GM15510 (cell line): ENCODE data around the gene FERMT3.

Experiments used
- POLR2A ChIP-seq: IDR thresholded peaks from 3 replicates; pipeline ENCODE4 v1.6.1; 2011; ENCODE audit warnings: borderline replicate concordance; ENCODE audit not compliant: insufficient read length; ENCODE audit errors: extremely low read depth

The FERMT3 gene

DNA sequence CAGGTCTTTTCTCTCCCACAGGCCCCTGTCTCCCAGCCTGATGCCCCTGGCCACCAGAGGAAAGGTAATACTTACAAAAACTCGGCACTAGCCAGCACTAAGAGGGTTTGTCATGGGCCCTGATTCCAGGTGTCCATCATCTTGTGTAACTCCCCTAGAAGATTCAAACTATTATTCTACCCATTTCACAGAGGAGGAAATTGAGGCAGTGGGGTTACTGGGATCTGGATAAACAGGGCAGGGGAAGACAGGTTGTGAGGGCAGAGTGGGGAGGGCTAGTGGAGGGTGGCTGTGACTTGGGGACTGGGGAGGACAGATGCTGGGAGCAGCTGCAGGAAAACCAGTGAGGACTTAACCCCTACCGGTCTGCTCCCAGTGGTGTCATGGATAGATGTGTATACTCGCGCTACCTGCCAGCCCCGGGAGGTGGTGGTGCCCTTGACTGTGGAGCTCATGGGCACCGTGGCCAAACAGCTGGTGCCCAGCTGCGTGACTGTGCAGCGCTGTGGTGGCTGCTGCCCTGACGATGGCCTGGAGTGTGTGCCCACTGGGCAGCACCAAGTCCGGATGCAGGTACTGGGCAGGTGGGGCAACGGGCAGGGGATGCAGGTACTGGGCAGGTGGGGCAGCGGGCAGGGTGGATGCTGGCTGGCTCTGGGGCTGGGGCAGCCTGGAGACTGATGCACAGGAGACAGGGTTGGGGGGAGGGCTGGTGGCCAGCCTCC, 29.1 kb downstream of the FERMT3 start:
- no peak for TF ChIP-seq POLR2A

DNA sequence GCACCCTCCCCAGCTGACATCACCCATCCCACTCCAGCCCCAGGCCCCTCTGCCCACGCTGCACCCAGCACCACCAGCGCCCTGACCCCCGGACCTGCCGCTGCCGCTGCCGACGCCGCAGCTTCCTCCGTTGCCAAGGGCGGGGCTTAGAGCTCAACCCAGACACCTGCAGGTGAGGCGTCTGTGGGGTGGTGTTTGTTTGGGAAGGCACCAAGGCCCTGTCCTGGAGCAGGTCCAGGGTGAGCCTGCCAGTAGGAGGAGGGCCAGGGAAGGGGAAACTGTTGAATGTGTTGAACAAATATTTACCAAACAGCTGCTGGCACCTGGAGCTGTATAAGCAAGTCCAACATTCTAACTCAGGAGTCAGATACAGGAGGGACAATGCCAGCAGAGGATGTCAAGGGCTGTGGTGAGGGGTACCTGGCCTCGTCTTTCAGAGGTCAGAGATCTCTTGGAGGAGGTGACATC, 31.0 kb downstream of the FERMT3 start:
- no peak for TF ChIP-seq POLR2A

GRCh38 chr11:64238076-64238475, 31.6 kb downstream of the FERMT3 start:
- no peak for TF ChIP-seq POLR2A

GRCh38 chr11:64238999-64239398, 32.5 kb downstream of the FERMT3 start:
- TF ChIP-seq POLR2A = no peak

DNA sequence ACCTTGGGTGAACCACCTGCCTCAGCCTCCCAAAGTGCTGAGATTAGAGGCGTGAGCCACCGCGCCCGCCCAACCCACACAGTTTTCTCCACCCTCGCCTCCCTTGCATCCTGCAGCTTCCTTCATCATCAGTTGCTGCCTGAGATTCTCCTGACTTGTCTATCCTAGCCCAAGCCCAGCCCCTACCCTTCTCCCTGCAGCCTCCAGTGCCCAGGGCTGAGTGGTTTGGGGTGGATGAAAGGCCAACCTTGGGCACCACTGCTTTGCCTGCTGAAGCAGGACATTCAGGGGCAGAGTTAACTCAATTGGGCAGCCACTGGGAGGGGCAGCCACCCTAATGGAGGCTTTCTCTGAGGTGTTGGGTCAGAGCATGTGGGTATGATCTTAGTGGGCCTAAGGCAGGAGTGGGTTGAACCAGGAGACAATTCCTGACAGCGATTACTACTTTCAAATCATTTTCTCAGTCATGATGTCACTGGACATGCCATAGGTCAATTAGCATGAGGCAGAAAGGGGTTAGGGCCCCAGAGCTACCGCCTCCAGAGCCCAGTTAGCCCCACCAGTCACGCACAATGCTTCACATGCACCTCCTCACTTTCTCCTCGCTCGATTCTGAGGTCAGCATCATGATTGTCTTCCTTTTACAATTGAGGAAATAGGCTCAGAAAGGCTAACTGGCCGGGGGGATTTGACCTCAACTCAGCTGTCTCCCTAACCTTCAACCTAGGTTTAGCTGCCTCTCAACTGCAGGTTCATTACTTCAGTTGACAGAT, 33.3 kb downstream of the FERMT3 start:
- no peak for TF ChIP-seq POLR2A

DNA sequence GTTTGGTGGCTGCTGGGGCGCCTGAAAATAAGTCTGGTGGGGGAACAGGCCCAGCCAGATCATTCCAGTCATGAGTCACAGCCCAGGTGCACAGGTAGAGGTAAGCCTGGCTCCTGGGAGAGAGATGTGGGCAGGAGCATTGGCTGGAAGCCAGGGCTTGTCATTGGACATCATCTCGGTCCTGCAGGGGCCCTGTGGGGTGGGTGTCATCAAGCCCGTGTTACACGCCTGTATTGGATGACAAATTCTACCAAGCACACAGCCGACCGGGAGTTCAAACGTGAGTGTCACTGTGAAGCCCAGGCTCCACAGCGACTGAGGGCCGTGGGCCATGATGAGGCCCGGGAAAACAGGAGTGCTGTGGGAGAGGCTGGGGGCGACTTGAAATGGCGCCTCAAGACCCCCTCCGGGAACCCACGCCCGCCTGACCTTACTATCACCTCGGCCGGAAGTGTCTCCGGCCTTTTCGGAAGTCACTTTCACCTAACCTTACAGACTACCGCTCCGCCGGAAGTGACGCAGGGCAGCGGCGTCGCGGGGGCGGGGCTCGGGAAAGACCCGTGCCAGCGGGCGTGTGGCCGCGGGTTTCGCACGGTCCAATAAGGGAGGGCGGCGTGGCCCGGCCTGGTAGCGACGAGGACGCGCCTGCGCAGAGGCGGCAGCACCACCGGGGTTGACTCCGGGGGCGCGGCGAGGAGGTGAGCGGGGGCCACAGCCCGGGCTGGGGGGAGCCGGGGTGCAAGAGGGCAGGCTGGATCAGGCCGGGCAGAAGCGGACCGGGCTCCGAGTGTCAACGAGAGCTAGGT, 34.1 kb downstream of the FERMT3 start, which contains the start of gene FKBP2:
TSS of gene FKBP2 (plus strand) at position 661 of the 806 bp plus-strand sequence. CDS start 1,293 bp downstream, outside the sequence.
- peak; percentile 92 for TF ChIP-seq POLR2A

DNA sequence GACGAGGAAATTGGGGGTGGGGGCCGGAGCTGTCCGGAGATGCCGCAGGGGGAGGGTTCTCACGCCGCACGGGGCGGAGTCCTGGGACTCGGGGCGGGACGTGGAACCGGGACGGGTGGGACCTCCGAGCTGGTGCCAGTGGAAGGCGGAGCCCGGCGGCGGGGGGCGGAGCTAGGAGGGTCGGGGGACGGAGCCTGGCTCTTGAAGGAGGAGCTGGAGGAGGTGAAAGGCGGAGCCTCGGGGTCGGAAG, 34.6 kb downstream of the FERMT3 start:
- TF ChIP-seq POLR2A = no peak

DNA sequence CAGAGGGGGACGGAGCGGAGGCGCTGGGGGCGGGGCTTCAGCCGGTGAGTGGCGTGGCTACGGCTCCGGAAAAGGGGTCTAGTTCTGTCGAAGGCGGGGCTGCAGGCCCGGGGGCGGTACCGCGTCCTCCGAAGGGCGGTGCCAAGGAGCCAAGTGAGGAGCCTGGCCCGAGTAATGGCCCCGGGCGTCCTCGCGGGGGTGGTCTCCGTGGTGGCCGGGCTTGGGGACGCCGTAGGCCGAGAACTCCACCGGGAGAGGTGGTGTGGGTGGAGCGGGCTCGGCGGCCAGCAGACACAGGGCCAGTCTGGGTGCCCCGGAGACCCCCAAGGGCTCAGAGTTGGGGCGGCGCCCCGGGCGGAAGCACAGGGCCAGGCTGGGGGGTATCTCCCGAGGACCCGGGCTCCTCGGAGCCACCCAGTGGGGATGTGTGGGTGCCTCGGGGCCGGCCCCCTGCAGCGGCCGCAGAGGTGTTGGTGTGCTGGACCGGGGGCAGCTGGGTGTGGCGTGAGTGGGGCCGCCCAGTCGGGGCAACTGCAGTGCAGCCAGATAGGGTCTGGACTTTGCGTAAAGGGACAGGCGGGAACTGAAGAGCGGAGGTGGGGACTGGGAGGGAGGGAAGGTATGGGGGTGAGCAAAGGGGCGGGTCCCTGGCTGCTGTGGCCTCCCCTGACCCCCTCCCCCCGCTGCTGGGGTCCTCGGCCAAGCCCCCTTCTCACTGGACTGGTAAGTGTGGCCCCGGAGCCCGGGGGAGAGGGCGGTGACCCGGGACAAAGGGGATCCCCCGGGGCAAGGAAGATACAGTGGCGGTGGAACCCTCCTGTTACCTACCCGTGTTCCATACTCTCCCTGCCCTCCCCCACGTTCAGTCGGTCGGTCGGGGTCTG, 35.2 kb downstream of the FERMT3 start:
- peak; percentile 70 for TF ChIP-seq POLR2A

GRCh38 chr11:64243236-64243854, 36.8 kb downstream of the FERMT3 start:
- peak; percentile 2 for TF ChIP-seq POLR2A

DNA sequence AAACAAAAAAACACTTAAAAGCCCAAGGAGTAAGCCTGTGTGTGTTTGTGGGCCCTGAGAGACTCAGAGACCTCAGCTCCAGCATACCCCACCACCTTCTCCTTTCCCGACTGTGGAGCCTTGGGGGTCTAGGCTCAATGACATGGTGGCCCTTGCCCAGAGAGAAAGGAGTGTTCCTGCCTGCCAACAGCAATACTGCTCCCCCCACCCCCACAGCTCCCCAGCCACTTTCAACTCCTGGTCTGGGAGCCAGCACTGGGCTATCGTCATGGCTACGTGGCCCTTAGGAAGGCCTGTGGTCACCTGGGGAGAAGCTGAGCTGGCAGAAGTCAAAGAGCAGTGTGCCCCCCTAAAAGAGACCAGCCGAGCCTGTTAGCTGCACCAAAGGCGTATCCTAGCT, 37.6 kb downstream of the FERMT3 start:
- TF ChIP-seq POLR2A = no peak

DNA sequence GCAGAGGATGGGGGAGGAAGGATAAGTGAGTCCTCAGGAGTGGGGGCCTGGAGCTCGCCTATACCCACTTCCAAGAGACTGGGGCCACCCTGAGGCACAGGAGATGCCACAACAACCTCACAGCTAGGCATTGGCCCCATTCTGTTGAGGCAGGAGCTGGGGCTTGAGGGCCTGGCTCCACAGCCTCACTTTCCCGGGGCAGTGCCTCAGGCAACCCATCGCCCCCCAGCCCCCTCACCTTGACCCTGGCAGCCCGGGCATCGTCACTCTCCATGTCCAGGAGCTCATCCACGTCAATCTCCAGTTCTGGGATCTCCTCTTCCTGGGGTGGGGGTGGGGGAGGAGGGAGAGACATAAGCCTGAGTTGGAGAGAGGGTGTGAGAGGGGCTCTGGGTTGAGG, 38.4 kb downstream of the FERMT3 start:
- peak; percentile 24 for TF ChIP-seq POLR2A

GRCh38 chr11:64245401-64245796, 38.9 kb downstream of the FERMT3 start:
- TF ChIP-seq POLR2A = no peak

- no peak for TF ChIP-seq POLR2A
These were observed 39.5 kb downstream of the FERMT3 start for GRCh38 chr11:64245797-64246620.
